Measurements from ENCODE around the gene MED28.

MED28 gene

GRCh38 chr4:17636696-17637622, 22.5 kb downstream of the MED28 start:
- DNase-seq (ENCODE audit: low spot score) = peak; percentile 87

GRCh38 chr4:17639136-17639535, 24.7 kb downstream of the MED28 start:
- no peak for TF ChIP-seq CTCF (IDR thresholded peaks at IDR 0.05; ENCODE audit: extremely low read depth, missing control alignments)
- no peak for DNase-seq (ENCODE audit: low spot score)

More at GRCh38 chr4:17636696-17637622, 22.5 kb downstream of the MED28 start:
- peak; percentile 85 for TF ChIP-seq CTCF (IDR thresholded peaks at IDR 0.05; ENCODE audit: extremely low read depth, missing control alignments)

- peak; percentile 26 for DNase-seq (ENCODE audit: low spot score)
- TF ChIP-seq CTCF (IDR thresholded peaks at IDR 0.05; ENCODE audit: extremely low read depth, missing control alignments) = no peak
Observed at GRCh38 chr4:17642398-17642783, 27.9 kb downstream of the MED28 start.

- TF ChIP-seq CTCF (IDR thresholded peaks at IDR 0.05; ENCODE audit: extremely low read depth, missing control alignments) = no peak
- DNase-seq (ENCODE audit: low spot score) = no peak
Observed at GRCh38 chr4:17646693-17647092, 32.3 kb downstream of the MED28 start.

GRCh38 chr4:17647176-17647806, 32.9 kb downstream of the MED28 start:
- DNase-seq (ENCODE audit: low spot score) = no peak
- TF ChIP-seq CTCF (IDR thresholded peaks at IDR 0.05; ENCODE audit: extremely low read depth, missing control alignments) = no peak

- no peak for TF ChIP-seq CTCF (IDR thresholded peaks at IDR 0.05; ENCODE audit: extremely low read depth, missing control alignments)
- DNase-seq (ENCODE audit: low spot score) = no peak
Observed at GRCh38 chr4:17647927-17648326, 33.5 kb downstream of the MED28 start.

GRCh38 chr4:17650406-17650805, 36.0 kb downstream of the MED28 start:
- no peak for DNase-seq (ENCODE audit: low spot score)
- TF ChIP-seq CTCF (IDR thresholded peaks at IDR 0.05; ENCODE audit: extremely low read depth, missing control alignments) = no peak
